Adipose tissue (tissue), 3 donors: ENCODE measurements around the gene NAV2. TPM values are rescaled to one million over a fixed set of nuclear protein-coding genes. Genes with fewer than 3 reads are reported as not detected.
"Not testable (repeated sequence)": the region's sequence is repeated elsewhere in the genome, so short reads cannot be mapped to it uniquely, and the experiment has no call there.

Experiments used
- H3K27ac ChIP-seq: one replicate; pipeline ENCODE4 v1.5.1; 2013; ENCODE audit warnings: low read depth, low read length
- WGBS, 3 donors: extraction: QIAGEN DNeasy Blood & Tissue Kit; methylation state at CpG; one replicate each; pipeline ENCODE4 v1.1.7; 2013; 5-methylcytosine and 5-hydroxymethylcytosine counted together
- polyA plus RNA-seq, 3 donors: library from polyadenylated mRNA; stranded (reverse); fragments of 200-250 nt; gene quantifications; one replicate each; pipeline ENCODE4 v1.2.3, GENCODE V29; 2013
- donor health status: healthy with polysubstance abuse.
- donor health status: Bipolar disorder and iron deficiency.
- donor health status: healthy.

NAV2 gene
- polyA plus RNA-seq, 3 donors, result 3.9 to 5.1 (median 4.8) TPM

GRCh38 chr11:19912958-19913892 is 200.6 kb downstream of the NAV2 start:
- H3K27ac ChIP-seq, result no peak overlapping the region
- WGBS, 3 donors, result 36 to 84% (median 79%) methylated on average over 10 of the region's 10 CpGs

- no peak overlapping the region for H3K27ac ChIP-seq
- WGBS, 3 donors, result 61 to 90% (median 88%) methylated on average over 3 of the region's 3 CpGs
Measured at GRCh38 chr11:19913893-19914249, 201.2 kb downstream of the NAV2 start.

- H3K27ac ChIP-seq, result no peak overlapping the region
- 72 to 91% (median 90%) methylated on average over 1 of the region's 1 CpG for WGBS, 3 donors
Measured at GRCh38 chr11:19915808-19916207, 203.2 kb downstream of the NAV2 start.

GRCh38 chr11:19917069-19917468 is 204.4 kb downstream of the NAV2 start:
- H3K27ac ChIP-seq, result no peak overlapping the region
- 100% methylated on average over 1 of the region's 1 CpG for WGBS, 3 donors

GRCh38 chr11:19918302-19919049 is 205.8 kb downstream of the NAV2 start:
- no peak overlapping the region for H3K27ac ChIP-seq
- 92 to 97% (median 94%) methylated on average over 5 of the region's 5 CpGs for WGBS, 3 donors

- no peak overlapping the region for H3K27ac ChIP-seq
Measured at GRCh38 chr11:19919050-19919561, 206.5 kb downstream of the NAV2 start.

GRCh38 chr11:19920982-19921381 is 208.3 kb downstream of the NAV2 start:
- WGBS, 3 donors, result 69 to 92% (median 90%) methylated on average over 2 of the region's 2 CpGs
- no peak overlapping the region for H3K27ac ChIP-seq

More at GRCh38 chr11:19919050-19919561, 206.5 kb downstream of the NAV2 start:
- 77 to 86% (median 79%) methylated on average over 7 of the region's 7 CpGs for WGBS, 3 donors

GRCh38 chr11:19921976-19922688 is 209.5 kb downstream of the NAV2 start:
- no peak overlapping the region for H3K27ac ChIP-seq
- WGBS, 3 donors, result 85 to 97% (median 88%) methylated on average over 3 of the region's 3 CpGs

GRCh38 chr11:19922689-19923035 is 210.0 kb downstream of the NAV2 start:
- 87 to 91% (median 90%) methylated on average over 3 of the region's 3 CpGs for WGBS, 3 donors

GRCh38 chr11:19923626-19924025 is 211.0 kb downstream of the NAV2 start:
- no peak overlapping the region for H3K27ac ChIP-seq
- 88 to 100% (median 91%) methylated on average over 1 of the region's 1 CpG for WGBS, 3 donors

More at GRCh38 chr11:19922689-19923035, 210.0 kb downstream of the NAV2 start:
- H3K27ac ChIP-seq, result no peak overlapping the region

- WGBS, 3 donors, result 76 to 97% (median 81%) methylated on average over 1 of the region's 1 CpG
- no peak overlapping the region for H3K27ac ChIP-seq
Measured at GRCh38 chr11:19924311-19924710, 211.7 kb downstream of the NAV2 start.

GRCh38 chr11:19924716-19925115 is 212.1 kb downstream of the NAV2 start:
- H3K27ac ChIP-seq, result no peak overlapping the region
- WGBS, 3 donors, result 54 to 94% (median 57%) methylated on average over 1 of the region's 1 CpG

GRCh38 chr11:19927403-19927802 is 214.8 kb downstream of the NAV2 start:
- not testable (repeated sequence) for H3K27ac ChIP-seq
- WGBS, 3 donors, result 89 to 97% (median 93%) methylated on average over 2 of the region's 2 CpGs

GRCh38 chr11:19929147-19929546 is 216.5 kb downstream of the NAV2 start:
- WGBS, 3 donors, result 95 to 96% (median 95%) methylated on average over 2 of the region's 2 CpGs
- no peak overlapping the region for H3K27ac ChIP-seq

- no peak overlapping the region for H3K27ac ChIP-seq
Measured at GRCh38 chr11:19929655-19930054, 217.0 kb downstream of the NAV2 start.

GRCh38 chr11:19931141-19931770 is 218.6 kb downstream of the NAV2 start:
- no peak overlapping the region for H3K27ac ChIP-seq
- 47 to 76% (median 56%) methylated on average over 14 of the region's 14 CpGs for WGBS, 3 donors

More at GRCh38 chr11:19929655-19930054, 217.0 kb downstream of the NAV2 start:
- 75 to 88% (median 76%) methylated on average over 2 of the region's 2 CpGs for WGBS, 3 donors

GRCh38 chr11:19931771-19932369 is 219.2 kb downstream of the NAV2 start:
- 33 to 60% (median 48%) methylated on average over 7 of the region's 7 CpGs for WGBS, 3 donors
- H3K27ac ChIP-seq, result no peak overlapping the region
